HG02852 (cell line): ENCODE results near the gene TFR2.

ENCODE experiments used
- ATAC-seq: cut with Tn5 transposase; IDR thresholded peaks from one replicate; pipeline ENCODE4 v1.9.1; 2021; ENCODE audit warnings: mild to moderate bottlenecking, moderate library complexity; ENCODE audit not compliant: unreplicated experiment

The TFR2 gene

DNA sequence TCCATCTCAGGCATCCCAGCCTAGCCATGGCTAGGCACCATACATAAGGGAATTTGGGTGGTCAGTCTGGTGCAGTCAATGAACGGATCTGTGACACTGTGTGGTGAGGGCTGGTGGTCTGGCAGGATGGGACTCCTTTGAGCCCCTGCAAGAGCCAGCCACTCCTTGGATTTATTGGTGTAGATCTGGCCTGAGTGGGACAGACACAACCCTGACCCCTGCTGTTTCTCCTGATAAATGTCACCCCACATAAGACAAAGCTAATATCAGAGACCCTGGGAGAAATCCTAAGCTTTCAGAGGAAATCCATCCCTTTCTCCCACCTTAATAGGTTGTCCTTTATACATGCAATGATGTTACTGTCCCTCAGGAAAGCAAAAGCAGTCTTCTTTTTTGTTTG, 52.9 kb downstream of the TFR2 start:
- no peak for ATAC-seq

DNA sequence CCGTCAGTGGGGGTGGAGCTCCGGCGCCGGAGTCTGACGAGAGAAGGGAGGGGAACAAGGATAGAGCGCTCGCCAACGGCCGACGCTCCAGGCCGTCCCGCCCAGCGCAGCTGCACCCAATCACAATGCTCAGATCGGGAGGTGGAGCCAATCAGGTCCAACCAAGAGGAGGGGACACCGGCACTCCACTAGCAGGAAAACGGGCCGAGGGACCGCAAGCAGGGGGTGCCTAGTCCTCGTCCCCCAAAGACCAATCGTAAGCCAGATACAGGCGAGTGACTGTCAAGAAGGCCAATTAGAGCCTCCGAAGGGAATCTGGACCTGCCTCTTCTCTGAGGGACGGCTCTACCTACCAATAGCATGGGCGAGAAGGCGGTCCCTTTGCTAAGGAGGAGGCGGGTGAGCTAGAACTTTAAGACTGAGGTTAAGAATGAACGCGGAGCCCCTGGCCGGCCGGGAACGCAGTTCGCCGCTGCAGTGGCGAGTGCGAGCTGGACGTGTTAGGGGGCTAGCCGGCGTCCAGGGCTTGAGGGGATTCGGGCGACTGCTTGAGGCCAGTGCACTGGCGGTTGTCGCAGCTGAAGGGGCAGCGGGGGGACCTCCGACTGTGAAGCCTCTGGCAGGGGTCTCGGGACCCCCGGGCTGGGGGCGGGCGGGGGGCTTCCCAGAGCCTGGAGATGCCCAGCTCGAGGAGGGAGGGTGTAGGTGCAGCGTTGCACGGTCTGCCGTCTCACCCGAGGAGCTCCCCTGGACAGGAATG, 54.9 kb downstream of the TFR2 start, which contains the start of gene FBXO24:
TSS of gene FBXO24 (plus strand) at position 63 of the 760 bp plus-strand sequence. CDS start at position 361, 298 bp downstream.
- ATAC-seq: peak; percentile 87

DNA sequence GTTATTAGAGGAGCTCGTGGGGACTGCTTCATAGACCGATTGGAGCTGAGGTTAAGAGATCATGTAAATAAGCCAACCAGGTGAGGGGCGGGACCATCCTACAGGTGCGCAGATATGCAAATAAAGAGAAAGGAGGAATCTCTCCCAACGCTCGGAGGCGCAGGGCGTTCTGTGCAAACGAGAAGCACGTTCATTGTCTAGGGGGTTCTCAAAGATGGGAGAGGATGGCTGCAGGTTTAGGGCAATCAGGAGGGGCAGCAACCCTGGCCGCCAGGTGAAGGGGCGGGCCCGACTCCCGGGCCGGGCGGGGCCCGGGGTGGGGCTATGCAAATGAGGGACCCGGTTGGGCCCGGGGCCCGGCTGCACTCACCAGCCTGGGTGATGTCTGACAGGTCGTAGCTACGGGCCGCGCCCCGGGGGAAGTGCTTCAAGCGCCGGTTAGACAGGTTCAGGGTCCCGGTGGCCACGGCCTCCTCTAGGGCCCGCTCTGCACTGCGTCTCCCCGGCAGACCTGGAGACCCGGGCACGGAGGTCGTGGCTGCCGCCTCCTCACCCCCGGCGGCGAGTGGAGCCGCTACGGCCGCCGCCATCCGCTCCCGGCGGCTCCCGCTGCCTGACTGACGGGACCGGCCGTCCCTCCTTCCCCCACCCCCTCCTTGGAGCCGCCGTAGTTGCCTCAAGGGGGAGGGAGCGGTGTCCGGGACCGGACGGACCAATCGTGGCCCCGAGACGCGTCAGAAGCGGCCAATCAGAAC, 55.7 kb downstream of the TFR2 start, which contains the start of gene LRCH4:
TSS of gene LRCH4 (minus strand) at position 619 of the 755 bp plus-strand sequence. CDS start at position 590, 29 bp downstream.
- ATAC-seq: peak; percentile 21

DNA sequence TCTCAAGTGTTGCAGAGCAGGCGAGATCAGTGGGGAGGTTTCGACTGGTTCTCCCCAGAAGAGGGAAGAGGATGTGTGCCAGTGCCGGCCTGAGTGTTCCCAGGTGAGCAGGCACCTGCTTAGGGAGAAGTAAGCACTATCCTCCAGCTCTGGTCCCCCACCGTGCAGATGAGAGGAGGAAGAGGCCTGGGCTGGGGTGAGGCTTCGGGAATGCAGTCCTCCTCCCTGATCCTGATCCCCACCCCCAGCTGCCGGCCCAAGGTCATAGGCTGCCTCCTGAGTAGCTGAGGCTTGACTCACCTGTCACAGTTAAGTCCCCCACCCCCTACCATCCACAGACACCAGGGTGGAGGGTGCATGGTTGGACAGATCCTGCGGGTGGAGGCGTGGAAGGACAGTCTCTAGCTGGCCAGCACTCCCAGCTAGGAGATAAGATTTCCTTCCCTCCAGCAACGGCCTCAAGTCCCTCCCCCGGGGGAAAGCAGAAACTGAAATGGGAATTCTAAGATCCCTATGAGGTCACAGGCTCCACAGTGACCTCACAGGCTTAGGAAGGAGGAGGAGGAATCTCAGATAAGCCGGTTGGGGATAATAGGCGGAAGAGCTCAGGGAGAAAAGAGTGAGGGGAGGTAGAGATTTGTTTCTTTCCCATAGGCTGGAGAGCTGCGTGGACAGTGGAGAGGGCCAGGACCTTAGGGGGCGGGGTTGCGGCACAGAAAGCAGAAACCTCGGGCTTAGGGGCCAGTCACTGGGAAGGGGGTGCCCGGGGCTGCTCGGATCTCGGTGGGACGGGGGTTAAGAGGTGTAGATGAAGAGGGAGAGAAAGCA, 56.5 kb downstream of the TFR2 start:
- no peak for ATAC-seq

DNA sequence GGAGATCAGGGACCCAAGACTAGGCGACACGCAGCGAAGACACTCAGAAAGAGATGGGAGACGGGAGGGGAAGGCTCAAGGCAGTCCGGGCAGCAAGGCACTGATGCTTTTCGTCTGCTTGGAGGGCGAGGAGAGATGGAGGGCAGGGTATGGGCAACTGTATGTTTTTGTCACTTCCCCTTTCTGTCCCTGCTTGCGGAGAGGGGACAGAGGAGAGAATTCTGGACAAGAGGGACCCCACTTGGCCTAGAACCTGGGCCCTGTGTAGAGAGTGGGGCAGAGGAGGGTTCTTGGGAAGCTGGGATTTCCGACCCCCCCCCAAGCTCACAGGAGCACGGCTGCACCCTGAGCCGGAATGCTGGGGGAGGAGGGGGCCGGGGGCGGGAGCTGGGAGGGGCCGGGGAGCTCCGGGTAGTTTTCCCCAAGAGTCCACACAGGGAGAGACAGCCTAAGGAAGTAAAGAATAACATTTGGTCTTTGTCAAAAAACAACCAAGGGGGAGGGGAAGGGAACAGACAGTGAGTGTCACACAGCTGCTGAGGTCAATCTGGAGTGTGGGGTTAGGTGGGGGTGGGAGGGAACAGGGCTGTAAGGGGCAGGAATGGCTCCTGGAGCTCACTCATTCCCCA, 57.2 kb downstream of the TFR2 start:
- ATAC-seq: no peak

DNA sequence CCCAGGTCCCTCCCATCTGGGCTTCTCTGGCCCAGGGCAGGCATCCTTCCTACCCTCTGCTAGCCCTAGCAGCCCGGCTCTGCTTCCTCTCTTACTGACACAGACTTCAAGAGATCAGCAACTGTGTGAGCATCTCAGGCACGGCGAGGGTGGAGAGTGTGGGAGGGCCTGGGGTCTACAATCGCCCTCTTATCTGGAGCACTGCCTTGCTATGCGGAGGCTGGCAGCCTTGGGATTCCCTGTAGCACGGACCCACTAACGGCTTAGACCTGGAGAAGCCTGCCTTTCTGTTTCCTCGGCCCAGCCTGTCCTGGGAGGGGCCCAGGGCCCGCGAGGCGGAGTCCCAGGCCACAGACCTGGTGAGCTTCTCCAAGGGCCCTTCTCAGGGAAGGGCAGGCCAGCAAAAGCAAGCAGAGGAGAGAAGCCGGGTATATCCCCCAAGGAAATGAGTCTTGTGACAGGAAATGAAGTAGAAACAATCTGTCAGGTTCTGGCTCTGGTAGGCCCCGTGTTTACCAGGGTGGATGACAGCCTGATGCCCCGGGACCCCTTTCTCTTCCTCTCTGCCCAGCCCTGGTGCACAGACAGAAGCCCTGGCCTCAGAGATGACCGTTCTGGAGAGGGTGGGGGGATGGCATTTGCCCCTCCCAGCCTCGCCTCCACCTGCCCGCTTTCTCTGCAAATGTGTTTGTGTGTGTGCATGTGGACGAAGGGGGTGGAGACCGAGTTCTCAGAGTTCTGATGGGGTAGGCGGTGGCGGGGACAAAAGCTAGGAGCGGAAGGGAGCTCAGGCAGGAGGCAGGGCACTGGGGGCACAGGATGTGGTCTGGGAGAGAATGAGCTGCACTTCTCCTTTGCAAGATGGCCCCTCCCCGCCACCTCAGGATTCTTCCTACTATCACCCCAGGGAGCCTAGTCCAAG, 58.0 kb downstream of the TFR2 start:
- ATAC-seq: no peak

DNA sequence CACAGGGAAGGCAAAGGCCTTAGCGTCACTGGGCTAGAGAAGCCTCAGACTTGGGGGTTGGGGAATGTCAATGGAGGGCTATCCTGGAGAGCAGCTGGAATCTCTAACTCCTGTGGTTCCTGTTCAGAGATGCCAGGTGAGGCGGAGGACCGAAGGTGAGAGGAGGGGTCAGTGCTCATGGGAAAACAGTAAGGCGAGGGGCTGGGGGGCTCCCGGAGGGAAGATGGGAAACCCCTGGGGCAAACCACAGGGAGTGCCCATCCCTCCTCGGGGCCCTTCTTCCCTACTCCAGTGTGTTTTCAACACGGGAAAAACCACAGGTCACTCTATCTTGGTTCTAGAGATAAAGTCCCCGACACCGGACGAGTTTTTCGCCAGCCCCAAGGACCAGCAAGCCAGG, 58.7 kb downstream of the TFR2 start:
- ATAC-seq: no peak

DNA sequence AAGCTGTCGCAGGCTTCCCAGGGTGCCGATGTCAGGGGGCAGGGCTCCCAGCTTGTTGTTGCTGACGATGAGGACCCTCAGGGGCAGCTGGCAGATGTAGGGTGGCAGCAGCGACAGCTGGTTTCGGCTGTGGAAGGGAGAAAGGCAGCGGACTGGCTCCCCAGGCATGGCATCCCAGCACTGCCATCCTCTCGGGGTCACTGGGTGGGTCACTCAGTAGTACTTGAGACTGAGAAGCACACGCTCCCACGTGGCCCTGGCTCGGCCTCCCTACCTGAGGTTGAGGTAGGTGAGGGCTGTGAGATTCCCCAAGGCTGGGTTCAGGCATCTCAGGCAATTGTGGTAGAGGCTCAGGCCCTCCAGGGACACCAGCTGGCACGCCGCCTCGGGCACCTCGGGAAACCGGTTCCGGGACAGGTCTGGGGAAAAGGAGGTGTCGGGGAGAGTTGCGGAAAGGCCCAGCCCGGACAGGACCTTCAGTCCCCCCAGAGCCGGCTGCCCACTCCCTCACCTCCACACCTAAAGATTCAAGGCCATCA, 59.2 kb downstream of the TFR2 start:
- no peak for ATAC-seq

DNA sequence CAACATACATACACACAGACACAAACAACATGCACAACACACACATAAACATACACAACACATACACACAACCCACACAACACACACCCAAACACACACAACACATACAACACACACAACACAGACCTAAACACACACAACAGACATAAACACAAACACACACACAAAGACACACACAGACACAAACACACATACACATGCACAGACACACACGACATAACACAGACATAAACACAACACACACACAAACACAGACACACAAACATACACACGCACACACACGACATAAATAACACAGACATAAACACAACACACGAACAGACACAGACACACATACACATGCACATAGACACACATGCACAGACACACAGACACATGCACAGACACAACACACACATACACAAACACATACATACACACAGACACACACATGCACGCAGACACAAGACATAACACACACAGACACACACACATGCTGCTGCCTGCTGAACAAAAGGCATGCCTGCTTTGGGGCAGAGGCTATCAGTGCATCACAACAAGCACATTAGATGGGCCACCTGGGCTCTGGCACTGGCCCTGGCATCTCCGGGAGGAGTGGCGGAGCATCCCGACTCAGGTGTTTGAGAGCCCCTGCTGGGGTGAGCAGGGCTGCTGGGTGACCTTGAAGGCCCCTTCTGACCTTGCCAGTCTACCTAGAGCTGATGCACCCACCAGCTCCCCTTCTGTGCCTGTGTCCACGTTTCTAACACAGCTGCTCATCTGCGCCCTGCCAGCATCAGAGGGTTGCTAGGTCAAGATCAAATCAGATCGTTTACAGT, 60.7 kb downstream of the TFR2 start:
- ATAC-seq: no peak

DNA sequence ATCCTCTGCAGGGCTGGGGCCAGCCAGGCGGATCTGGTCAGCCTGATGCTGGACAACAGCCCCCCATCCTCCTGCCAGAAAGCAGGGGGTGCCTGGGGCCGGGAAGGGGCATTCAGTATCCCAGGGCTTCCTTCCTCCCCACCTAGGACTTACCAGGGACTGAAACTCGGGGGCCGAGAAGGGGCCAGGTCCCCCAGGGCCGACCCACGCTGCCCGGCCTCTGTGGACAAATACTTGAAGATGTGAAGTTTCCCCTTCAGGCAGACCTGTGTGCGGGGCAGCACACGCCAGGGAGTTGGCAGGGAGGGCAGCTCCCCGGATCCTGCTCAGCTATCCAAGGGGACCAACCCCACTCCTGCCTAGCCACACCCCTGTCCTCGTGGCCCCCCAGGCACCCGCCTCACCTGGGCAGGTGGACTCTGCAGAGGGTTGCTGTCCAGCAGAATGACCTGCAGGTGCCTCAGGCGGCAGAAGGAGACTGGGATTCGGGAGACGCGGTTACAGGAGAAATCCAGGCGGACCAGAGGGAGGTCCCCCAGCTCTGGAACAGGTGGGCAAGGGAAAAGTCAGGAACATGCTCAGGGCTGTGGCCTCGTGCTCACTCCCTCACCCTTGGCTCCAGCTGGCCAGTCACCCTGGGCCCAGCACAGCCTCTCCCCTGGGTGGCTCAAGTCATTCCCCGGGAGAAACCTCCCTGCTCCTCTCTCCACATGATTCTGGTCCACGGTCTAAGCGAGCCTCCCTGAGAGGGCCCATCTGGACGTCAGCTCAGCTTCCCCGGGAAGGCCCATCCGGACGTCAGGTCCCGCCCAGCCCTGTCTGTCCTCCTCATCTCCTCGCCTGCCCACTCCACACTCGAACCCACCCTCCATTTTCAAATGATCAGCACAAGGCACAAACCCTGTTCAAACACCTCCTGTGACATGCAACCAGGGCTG, 62.8 kb downstream of the TFR2 start:
- ATAC-seq: no peak

DNA sequence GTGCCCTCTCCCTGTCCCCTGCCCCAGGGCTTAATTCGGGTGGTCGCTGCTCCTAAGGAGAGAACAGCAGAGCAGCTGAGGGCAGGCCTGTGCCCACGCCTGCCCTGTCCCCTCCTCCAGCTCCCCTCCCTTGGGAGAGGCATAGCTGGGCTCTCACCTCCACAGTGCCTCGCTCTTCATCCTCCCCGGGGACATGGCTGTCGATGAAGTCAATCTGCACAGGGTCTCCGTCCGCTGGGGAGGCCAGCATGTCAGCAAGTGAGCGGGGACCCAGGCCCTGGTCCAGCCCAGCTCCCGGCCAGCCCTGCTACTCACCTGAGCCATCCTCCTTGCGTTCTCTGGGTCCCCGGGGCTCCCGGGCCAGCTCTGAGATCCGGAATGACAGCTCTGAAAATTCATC, 63.8 kb downstream of the TFR2 start:
- ATAC-seq: no peak

DNA sequence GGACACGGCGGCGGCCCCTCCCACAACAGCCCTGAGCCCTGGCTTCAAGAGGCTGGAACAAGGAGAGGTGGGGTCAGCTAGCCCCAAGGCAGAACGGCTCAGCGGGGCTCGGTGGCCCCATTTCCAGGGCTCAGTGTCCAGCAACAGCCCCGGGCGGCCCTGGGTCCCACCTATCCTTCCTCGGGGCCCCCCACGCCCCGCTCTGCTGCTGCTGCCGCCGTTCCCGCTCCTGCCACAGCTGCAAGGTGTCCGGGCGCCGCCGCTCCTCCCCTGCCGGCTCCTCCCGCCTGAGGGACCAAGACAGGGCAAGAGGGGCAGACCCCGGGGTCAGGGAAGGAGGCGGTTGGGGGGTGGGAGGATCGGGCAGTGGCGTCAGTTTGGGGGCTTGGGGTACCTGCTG, 64.2 kb downstream of the TFR2 start:
- no peak for ATAC-seq

DNA sequence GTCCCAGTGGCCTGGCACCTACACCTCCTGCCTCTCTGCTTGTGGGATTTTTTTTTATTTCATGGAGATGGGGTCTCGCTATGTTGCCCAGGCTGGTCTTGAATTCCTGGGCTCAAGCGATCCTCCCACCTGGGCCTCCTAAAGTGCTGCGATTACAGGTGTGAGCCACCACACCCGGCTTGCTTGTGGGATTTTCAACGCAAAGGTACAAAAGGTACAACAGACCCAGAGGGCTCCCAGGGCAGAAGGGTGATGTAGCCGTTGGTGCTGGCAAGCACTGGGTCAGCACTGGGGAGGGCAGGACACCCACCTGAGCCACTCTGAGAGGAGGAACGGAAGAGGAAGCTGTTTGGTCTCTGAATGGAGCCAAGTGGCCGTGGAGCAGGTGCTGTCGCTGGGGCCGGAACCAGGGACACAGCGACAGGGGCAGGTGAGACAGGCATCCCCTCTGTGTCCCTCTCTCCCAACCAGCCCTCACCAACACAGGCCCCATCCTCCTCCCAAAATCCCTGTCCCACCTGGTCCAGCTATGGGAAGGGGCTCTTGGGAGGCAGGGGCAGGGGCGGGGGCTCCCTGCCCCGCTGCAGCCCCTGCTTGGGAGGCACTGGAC, 64.9 kb downstream of the TFR2 start:
- ATAC-seq: no peak

DNA sequence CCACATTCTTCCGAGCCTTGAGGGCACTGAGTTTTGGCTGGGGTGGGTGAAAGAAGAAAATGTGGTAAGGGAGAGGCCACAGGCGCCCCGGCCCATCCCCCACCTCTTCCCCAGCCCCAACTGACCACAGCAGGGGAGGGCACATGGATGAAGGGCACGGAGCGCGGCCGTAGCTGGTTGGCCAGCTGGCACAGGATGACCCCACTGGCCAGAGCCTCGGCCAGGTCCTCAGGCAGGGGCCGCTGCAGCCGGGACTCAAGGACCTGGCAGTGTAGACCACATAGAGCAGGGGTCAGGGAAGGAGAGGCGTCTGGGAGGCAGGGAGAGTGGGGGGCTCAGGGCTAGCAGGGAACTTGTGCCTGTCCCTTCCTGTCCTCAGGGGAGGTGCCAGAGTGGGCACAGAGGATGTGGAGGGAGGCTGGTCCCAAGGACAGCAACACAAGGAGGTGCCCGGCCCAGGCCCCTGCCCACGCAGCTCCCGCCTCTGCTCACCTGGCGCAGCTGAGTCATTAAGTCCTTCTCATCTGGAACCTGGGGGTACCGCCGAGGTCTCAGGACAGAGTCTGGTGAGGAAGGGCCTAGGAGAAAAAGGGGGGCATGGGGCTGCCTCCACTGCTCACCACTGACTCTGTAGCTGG, 65.5 kb downstream of the TFR2 start:
- no peak for ATAC-seq

DNA sequence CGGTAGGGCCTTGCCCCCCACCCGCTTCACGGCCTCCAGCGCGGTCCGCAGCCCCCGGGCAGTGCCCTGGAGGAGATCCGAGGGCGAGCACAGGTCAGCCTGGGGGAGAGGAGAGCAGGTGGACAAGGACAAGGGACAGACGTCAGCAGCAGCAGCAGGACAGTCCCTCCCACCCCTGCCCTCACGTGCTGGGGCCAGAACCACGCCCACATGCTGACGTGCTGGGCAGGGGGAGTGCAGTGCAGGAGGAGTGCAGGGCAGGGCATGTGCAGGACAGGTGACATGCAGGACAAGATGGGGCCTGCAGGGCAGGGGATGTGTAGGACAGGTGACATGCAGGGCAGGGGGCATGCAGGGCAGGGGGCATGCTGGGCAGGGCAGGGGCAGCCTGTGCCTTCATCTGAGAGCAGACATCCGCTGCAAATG, 66.1 kb downstream of the TFR2 start:
- no peak for ATAC-seq

DNA sequence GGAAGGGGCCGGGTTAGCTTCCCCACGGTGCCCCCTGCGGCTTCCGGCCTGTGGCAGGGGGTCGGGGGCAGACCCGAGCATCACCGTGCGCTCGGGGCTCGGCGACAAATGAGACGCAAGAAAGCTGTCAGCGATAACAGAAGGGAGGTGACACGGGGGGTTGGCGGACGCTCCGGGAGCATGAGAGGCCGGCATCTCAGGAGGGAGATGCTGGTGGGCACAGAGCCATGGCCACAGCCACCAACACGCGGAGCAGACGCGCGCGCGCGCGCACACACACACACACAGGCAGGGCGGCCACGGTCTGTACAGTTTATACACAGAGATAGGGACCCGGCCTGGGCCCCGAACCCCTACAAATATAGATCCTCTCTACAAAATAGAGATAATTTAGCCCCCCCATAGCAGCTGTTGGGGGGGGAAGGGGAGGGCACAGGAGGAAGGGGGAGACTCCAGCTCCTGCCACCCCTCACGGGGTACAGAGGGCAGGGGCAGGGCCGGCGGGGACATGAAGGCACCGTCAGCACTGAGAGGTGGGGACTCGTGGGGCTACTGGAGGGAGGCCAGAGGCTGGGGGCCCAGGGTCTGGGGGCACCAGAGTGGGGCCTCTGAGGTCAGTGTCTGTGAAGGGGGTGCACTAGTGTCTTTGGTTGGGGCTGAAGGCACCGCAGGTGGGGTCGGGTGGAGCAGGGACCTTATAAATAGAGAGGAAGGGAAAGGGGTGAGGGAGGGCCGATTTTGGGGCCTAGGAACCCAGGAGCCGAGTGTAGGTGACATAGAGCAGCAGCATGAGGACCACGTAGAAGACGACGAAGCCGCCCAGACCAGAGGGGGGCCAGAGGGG, 66.8 kb downstream of the TFR2 start:
- ATAC-seq: no peak
